ENCODE results near the gene KCNQ1OT1. TPM values are rescaled to one million over a fixed set of nuclear protein-coding genes. Genes with fewer than 3 reads are reported as not detected.

KCNQ1OT1 gene
- total RNA-seq, 1 donor from 2014 or later: 0.33 TPM

GRCh38 chr11:2577031-2577990 lies 122.5 kb downstream of the KCNQ1OT1 start:
- Histone ChIP-seq H3K36me3 (peaks cover 6% of the 10 kb centered on the region), H3K4me3 (no peak overlapping the region), H3K27me3 (ENCODE audit: low read depth) (no peaks in the 10 kb centered on the region), H3K27ac (replicated peaks) (no peak overlapping the region), H3K9me3 (replicated peaks) (no peaks in the 10 kb centered on the region), H3K4me1 (peaks cover 39% of the 10 kb centered on the region)
- intact Hi-C loops (cut with micrococcal nuclease): no loop called here
- no peak for TF ChIP-seq CTCF (IDR thresholded peaks at IDR 0.05; ENCODE audit: borderline replicate concordance)
- peak; percentile 11 for DNase-seq

GRCh38 chr11:2576549-2576948 lies 123.2 kb downstream of the KCNQ1OT1 start:
- intact Hi-C loops (cut with micrococcal nuclease): no loop called here
- Histone ChIP-seq H3K27me3 (ENCODE audit: low read depth) (no peaks in the 10 kb centered on the region), H3K4me3 (no peak overlapping the region), H3K4me1 (peaks cover 36% of the 10 kb centered on the region), H3K36me3 (peaks cover 6% of the 10 kb centered on the region), H3K9me3 (replicated peaks) (no peaks in the 10 kb centered on the region), H3K27ac (replicated peaks) (no peak overlapping the region)
- TF ChIP-seq CTCF (IDR thresholded peaks at IDR 0.05; ENCODE audit: borderline replicate concordance): no peak
- DNase-seq: no peak

GRCh38 chr11:2576111-2576510 lies 123.7 kb downstream of the KCNQ1OT1 start:
- intact Hi-C loops (cut with micrococcal nuclease): no loop called here
- TF ChIP-seq CTCF (IDR thresholded peaks at IDR 0.05; ENCODE audit: borderline replicate concordance): no peak
- H3K27ac ChIP-seq (replicated peaks): no peak overlapping the region
- H3K36me3 ChIP-seq: peaks cover 6% of the 10 kb centered on the region
- DNase-seq: no peak
- H3K4me3 ChIP-seq: no peak overlapping the region
- peaks cover 36% of the 10 kb centered on the region for H3K4me1 ChIP-seq
- H3K9me3 ChIP-seq (replicated peaks): no peaks in the 10 kb centered on the region
- H3K27me3 ChIP-seq (ENCODE audit: low read depth): no peaks in the 10 kb centered on the region

- intact Hi-C loops (cut with micrococcal nuclease): no loop called here
- Histone ChIP-seq H3K36me3 (peaks cover 6% of the 10 kb centered on the region), H3K4me3 (no peak overlapping the region), H3K27me3 (ENCODE audit: low read depth) (no peaks in the 10 kb centered on the region), H3K27ac (replicated peaks) (no peak overlapping the region), H3K4me1 (peaks cover 36% of the 10 kb centered on the region), H3K9me3 (replicated peaks) (no peaks in the 10 kb centered on the region)
- TF ChIP-seq CTCF (IDR thresholded peaks at IDR 0.05; ENCODE audit: borderline replicate concordance): no peak
- peak; percentile 11 for DNase-seq
These were observed 124.2 kb downstream of the KCNQ1OT1 start for GRCh38 chr11:2575591-2576051.

GRCh38 chr11:2574553-2575535 lies 125.0 kb downstream of the KCNQ1OT1 start:
- H3K4me1 ChIP-seq: peaks cover 29% of the 10 kb centered on the region
- peaks cover 6% of the 10 kb centered on the region for H3K36me3 ChIP-seq
- TF ChIP-seq CTCF (IDR thresholded peaks at IDR 0.05; ENCODE audit: borderline replicate concordance): no peak
- DNase-seq: no peak
- intact Hi-C loops (cut with micrococcal nuclease): no loop called here
- no peaks in the 10 kb centered on the region for H3K9me3 ChIP-seq (replicated peaks)
- no peak overlapping the region for H3K4me3 ChIP-seq
- no peaks in the 10 kb centered on the region for H3K27me3 ChIP-seq (ENCODE audit: low read depth)
- H3K27ac ChIP-seq (replicated peaks): no peak overlapping the region
